AG10803 (cell line): ENCODE measurements around the gene SYT9.

Experiments used
- DNase-seq: peaks from one replicate; pipeline ENCODE4 v3.0.0; 2010; ENCODE audit warnings: low read depth
- H3K4me3 ChIP-seq: 2 replicates; pipeline ENCODE4 v1.5.1; 2011; ENCODE audit warnings: mild to moderate bottlenecking, low read length, control low read depth
- TF ChIP-seq, protein P1 (sequence below): conservative IDR thresholded peaks from 2 replicates; pipeline ENCODE4 v1.5.1; 2011; ENCODE audit warnings: mild to moderate bottlenecking, low read length, control low read depth, inconsistent platforms

The SYT9 gene

DNA sequence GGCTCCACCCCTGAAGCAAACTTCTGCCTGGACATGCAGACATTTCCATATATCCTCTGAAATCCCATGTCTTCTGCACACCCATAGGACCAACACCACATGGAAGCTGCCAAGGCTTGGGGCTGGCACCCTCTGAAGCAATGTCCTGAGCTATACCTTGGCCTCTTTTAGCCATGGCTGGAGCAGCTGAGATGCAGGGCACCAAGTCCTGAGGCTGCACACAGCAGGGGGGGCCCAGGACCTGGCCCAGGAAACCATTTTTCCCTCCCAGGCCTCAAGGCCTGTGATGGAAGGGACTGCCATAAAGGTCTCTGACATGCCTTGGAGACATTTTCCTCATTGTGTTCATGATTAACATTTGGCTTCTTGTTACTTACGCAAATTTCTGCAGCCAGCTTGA is 34.5 kb downstream of the SYT9 start:
- TF ChIP-seq, protein P1, sequence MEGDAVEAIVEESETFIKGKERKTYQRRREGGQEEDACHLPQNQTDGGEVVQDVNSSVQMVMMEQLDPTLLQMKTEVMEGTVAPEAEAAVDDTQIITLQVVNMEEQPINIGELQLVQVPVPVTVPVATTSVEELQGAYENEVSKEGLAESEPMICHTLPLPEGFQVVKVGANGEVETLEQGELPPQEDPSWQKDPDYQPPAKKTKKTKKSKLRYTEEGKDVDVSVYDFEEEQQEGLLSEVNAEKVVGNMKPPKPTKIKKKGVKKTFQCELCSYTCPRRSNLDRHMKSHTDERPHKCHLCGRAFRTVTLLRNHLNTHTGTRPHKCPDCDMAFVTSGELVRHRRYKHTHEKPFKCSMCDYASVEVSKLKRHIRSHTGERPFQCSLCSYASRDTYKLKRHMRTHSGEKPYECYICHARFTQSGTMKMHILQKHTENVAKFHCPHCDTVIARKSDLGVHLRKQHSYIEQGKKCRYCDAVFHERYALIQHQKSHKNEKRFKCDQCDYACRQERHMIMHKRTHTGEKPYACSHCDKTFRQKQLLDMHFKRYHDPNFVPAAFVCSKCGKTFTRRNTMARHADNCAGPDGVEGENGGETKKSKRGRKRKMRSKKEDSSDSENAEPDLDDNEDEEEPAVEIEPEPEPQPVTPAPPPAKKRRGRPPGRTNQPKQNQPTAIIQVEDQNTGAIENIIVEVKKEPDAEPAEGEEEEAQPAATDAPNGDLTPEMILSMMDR, result no peak
- no peak for DNase-seq
- H3K4me3 ChIP-seq, result no peak overlapping the region

DNA sequence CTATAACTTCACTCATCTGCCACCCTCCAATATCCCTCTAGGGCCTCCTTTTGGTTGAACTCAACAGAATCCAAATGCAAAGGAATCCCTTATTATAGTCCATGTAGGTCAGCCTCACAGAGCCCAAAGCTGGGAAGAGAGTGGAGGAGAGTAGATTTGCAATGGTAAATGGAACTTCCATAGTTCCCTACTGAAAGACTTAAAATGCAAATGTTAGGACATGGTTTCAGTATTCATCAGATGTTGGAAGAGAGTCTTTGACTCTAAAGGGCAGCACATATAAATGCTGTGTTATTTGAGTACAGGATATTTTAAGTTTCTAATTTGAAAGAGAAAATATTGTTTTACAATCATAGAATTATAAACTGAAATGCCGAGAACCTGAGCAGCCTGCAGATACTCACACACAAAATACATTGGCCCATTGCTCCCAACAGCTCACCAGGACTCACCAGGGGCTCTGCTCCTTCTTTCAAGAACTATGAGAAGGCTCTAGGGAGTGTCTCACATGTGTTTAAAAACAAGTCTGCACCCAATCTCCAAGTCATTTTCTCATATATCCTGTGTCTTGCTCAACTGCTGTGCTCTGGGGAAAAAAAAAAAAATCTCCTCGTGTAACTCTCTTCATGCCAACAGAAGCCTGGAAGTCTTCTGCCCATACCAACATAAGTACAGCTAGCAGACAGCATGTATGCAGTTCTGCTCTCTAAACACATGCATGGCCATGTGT is 39.6 kb downstream of the SYT9 start:
- TF ChIP-seq, protein P1, result no peak
- DNase-seq, result no peak
- no peak overlapping the region for H3K4me3 ChIP-seq

DNA sequence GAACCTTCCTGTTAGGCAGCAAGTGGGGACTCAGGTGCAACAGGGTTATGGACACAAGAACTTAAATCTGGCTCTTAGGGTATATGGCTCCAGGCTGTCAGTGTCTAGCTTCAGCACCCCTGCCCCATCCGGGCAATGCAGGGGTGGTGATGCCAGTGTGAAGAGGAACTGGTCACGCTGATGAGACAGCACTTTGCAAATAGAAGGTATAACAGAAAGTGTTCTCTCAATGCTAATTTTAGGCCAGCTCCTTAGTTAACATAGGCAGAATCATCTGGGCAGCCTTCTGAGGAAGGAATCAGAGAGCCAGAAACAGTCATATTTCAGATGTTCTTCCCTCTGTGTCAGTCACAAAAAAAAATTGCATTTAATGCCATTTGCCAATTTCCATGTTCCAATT is 41.2 kb downstream of the SYT9 start:
- no peak overlapping the region for H3K4me3 ChIP-seq
- DNase-seq, result no peak
- TF ChIP-seq, protein P1, result no peak

DNA sequence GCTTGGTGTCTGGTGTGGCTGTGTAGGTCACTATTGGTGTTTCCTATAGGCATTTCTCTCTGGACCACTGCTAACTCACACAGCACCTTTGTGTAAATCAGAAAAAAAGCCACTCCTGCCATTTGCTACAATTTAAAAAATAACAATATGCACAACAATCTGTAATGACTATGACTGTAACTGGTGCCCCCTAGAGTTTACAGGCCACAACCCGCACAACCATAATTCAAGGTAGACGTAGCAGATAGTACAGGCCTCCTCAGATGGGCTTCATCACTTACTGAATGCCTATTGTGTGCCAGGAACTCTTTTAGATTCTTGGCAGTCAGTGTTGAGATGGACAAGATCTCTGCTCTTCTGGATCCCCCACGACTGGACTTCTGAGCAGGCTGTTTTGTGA is 47.7 kb downstream of the SYT9 start:
- no peak for DNase-seq
- TF ChIP-seq, protein P1, result no peak
- H3K4me3 ChIP-seq, result no peak overlapping the region

DNA sequence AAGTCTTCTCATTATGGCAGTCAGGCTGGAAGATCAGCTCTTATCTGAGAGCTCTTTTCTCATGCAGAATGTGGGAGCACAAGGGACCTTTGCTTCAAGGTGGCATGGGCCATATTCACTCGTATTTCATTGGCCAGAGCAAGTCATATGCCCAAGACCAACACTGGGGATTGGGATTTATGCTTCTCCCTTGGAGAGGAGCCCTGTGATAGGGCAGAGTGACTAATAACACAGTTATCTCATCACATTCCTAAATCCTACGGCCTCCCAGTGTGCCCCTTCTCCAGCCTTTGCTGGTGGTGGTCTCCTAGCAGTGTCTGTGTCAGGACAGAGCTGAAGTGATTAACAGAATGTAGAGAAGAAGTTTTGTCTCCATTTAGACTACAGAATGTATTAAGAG is 48.6 kb downstream of the SYT9 start:
- H3K4me3 ChIP-seq, result no peak overlapping the region
- no peak for DNase-seq
- TF ChIP-seq, protein P1, result no peak

DNA sequence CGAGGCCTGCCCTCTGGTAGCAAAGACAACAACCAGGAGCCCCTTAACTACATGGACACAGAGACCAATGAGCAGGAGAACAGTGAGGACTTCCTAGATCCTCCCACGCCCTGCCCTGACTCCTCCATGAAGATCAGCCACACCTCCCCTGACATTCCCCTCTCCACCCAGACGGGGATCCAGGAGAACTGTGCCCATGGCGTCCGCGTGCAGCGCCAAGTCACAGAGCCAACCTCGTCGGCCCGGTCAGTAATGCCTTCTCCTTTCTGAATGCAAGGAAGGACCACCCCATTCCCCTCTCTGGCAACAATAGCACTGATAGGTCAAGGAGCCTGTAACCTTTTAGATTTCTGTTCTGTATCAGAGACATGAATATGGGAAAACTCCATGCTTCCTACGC is 51.4 kb downstream of the SYT9 start:
- DNase-seq, result no peak
- TF ChIP-seq, protein P1, result no peak

DNA sequence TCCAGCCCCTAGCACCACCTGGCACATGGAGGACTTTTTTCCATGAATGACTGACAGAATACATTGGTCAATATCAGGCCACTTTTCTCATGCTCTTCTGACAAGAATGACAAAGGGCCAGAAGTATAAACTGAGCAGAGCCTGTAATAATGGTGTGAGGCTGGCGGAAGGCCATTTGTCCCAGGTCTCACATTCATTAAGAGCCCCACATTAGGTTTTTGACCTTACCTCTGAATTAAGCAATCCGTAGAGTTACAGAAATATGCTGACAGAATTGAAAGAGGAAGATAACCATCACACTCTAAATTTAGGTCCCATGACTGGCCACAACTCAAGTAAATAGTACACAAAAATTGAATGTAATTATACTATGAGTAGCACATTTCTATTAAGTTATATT is 55.2 kb downstream of the SYT9 start:
- TF ChIP-seq, protein P1, result no peak

More for the DNA sequence above, 51.4 kb downstream of the SYT9 start:
- no peak overlapping the region for H3K4me3 ChIP-seq

More for the DNA sequence above, 55.2 kb downstream of the SYT9 start:
- no peak overlapping the region for H3K4me3 ChIP-seq
- DNase-seq, result no peak
